GM18505 (cell line): ENCODE results near the gene ANXA2R.
A peak's percentile ranks its signal among the peaks of the same experiment; 100 is the strongest.
"Not testable (repeated sequence)": the region's sequence is repeated elsewhere in the genome, so short reads cannot be mapped to it uniquely, and the experiment has no call there.

Experiments used
- ATAC-seq: cut with Tn5 transposase; IDR thresholded peaks from one replicate; pipeline ENCODE4 v1.9.1; 2021; ENCODE audit not compliant: unreplicated experiment
- POLR2A ChIP-seq: IDR thresholded peaks from 4 replicates; pipeline ENCODE4 v1.6.1; 2011; ENCODE audit warnings: borderline replicate concordance; ENCODE audit not compliant: insufficient read depth, insufficient read length; ENCODE audit errors: extremely low read depth

The ANXA2R gene

DNA sequence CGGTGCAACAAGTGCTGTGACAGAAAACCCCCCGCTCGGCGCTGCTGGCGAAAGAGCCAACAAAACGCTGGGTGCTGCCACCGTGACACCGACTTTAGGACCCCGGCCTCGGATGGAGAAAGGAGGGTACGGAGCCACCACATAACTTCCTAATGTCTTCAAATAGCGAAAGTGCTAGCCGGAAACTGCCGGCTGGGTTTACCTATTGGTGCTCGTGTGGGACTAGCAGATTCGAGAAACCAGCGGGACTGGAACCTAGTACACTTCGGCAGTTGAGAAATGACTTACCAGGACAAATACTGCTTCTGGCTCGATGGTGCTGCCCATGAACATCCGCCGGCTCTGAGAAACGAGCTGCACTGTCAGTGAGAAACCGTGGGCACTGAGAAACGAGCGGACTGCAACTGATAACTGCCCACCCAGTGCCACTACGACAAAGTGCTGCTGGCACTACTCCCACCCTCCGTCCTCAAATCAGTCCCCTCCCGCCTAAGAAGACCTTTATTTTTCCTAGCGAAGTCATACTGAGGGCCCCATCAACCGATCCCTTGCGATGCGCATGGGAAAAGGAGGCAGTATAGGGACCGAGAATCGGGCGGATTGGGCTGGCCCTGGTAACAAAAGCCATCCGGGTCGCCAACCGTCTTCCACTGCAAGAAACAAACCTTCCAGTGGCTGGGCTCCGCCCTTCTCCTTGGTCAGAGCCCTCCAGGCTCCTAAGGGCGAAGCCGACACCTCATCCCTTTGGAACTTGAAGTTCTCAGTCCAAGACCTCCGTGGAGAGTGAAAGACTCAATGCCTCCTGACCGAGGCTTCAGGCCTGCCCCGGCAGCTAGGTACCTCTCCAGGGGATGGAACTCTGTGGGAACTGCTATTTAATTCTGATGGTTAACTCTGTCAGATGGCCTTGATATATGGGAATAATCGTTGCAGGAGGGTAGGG, 27.0 kb upstream of the ANXA2R start:
- TF ChIP-seq POLR2A: peak; percentile 56
- peak; percentile 31 for ATAC-seq

DNA sequence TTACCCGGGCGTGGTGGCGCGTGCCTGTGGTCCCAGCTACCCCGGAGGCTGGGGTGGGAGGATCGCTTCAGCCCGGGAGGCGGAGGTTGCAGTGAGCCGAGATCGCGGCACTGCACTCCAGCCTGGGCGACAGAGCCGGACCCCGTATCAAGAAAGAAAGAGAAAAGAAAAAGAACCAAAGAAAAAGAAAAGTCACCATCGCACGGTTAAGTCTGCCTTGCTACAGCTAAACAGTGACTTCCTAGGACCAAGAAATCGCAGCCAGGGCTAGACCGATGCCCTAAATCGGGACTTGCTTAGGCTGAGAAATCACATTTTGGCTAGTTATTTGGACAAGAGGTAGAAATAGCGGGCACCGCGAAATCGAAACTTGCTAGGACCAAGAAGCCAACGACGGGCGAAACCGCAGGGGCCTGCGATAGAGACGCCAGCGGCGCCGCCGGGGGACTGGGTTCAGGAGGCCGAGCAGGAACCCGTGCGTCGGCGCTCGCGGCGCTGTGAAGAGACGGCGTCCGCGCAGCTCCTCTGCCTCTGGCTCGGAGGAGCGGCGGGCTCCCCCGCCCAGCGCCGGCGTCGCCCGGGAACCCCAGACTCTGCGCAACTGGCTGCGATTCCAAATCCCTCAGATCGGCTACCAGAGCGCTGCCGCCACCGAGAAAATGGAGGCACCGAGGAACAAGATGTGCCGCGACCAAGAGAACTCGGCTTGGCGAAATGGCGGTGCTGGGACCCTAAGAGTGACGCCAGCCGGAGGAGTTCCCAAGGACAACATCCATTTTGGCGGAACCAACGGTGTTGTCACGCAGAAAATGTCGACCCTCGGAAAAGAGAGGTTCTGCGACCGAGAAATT, 26.1 kb upstream of the ANXA2R start:
- ATAC-seq: peak; percentile 27
- TF ChIP-seq POLR2A: peak; percentile 64

DNA sequence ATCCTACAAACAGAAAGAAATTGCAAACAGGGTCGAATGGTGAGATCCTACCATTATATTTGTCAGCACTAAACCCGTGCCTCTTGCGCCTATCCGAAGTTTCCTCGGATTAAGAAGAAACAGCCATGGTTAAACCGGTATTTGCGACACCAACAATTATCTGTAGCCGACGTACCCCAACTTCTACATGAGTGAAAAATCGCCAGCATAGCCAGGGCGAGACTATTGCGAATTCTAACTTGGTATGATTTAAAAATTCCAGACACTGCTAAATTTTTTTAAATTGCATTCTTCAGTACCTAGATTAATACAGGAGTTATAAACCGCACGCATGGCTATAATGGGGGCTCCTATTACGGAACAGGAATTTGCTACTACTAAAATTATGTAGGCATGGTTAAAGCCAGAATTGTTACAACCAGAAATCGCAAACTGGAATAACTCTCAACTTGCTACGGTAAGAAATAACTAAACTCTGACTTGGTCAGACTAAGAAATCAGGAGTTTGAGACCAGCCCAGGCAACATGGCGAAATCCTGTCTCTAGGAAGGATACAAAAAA, 25.3 kb upstream of the ANXA2R start:
- TF ChIP-seq POLR2A: no peak
- ATAC-seq: no peak

DNA sequence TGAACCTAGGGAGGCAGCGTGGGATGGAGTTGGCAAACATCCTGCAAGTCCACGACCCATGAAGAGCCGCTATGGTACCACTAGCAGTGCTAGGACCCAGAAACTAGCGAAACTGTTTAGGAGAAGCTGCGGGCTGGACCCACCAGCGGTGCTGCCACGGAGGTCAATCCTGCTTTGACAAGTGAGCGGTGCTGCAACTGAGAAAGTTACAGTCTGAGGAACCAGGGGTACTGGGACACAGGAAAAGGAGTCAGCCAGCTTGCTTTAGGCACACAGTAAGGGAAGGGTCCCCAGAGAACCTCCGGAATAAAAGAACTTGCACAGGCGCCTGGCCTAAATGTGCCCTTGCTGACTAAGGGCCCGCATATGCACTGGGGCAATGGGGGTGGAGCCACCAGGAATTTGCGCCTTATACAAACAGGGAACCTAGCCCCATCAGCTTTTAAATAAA, 23.6 kb upstream of the ANXA2R start:
- TF ChIP-seq POLR2A: no peak
- ATAC-seq: no peak

DNA sequence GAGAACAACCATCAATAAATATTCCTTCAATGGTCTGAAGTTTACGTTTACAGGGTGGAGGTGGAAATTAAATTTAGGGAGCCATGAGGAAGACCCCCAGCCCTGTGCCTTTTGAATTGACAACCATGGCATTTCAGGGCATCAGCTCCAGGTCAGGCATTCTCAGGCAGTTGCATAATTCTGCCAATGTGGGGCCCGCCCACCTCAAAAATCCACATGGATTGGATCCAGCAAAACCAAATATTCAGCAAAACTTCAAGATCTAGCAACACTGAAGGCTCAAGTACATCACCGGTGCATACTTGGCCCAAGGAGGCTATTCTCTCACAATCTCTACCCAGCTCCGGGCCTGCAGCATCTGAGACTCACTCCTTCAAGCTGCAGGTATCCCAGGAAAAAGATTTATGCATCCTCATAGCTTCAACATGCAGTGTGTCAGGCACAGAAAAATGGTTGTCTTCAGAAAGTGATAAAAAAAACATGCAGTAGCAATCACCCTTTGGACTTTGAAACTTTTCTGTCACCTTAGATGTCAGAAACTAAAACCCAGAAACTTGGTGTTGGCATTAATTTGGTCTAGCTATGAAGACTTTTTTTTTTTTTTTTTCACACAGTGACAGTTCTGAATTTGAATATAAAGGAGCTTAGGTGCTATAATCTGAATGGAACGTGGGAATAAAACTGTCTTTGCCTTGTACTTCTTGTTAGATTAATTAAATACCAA, 21.4 kb upstream of the ANXA2R start:
- no peak for TF ChIP-seq POLR2A
- no peak for ATAC-seq

DNA sequence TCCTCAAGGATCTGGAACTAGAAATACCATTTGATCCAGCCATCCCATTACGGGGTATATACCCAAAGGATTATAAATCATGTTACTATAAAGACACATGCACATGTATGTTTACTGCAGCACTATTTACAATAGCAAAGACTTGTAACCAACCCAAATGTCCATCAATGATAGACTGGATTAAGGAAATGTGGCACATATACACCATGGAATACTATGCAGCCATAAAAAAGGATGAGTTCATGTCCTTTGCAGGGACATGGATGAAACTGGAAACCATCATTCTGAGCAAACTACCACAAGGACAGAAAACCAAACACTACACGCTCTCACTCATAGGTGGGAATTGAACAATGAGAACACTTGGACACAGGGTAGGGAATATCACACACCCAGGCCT, 19.9 kb upstream of the ANXA2R start:
- not testable (repeated sequence) for ATAC-seq

DNA sequence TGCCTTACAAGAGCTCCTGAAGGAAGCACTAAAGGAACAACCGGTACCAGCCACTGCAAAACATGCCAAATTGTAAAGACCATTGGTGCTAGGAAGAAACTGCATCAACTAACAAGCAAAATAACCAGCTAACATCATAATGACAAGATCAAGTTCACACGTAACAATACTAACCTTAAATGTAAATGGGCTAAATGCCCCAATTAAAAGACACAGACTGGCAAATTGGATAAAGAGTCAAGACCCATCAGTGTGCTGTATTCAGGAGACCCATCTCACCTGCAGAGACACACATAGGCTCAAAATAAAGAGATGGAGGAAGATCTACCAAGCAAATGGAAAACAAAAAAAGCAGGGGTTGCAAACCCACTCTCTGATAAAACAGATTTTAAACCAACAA, 15.0 kb upstream of the ANXA2R start:
- not testable (repeated sequence) for ATAC-seq

DNA sequence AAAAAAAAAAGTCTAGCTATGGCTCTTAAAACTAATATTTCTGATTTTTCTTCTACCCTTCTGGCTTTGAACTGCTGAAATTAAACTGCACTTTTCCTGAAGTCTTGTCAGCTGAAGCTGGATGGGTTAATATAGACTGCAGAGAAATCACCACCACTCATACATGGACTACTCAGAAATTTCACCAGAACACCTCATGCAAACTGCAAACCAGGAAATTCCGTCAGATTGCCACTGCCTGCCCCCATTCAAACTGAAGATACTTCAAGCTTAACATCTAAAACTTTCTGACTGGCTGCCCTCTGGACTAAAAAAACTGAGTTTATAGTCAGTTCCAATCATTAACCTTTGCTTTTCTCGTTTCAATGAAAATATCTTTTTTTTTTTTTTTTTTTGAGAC, 11.6 kb upstream of the ANXA2R start:
- no peak for TF ChIP-seq POLR2A
- no peak for ATAC-seq

DNA sequence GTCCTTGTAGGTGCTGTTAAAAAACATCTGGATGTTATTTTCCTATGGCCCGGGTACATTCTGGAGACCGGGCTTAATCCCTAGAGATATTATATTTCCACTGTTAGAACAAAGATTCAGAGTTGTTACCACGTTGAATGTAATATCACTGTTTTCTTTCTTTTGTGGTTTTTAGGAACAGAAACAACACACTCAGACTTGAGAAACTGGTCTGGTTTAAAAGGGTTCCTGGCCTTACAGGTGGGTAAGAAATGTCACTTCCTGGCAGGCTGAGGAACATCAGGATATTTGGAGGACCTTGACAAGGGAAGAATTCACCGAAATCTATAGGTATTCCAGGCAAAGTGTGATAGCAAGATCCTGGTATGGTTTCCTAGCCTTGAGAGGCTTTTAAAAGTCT, 10.3 kb upstream of the ANXA2R start:
- TF ChIP-seq POLR2A: no peak
- ATAC-seq: no peak

DNA sequence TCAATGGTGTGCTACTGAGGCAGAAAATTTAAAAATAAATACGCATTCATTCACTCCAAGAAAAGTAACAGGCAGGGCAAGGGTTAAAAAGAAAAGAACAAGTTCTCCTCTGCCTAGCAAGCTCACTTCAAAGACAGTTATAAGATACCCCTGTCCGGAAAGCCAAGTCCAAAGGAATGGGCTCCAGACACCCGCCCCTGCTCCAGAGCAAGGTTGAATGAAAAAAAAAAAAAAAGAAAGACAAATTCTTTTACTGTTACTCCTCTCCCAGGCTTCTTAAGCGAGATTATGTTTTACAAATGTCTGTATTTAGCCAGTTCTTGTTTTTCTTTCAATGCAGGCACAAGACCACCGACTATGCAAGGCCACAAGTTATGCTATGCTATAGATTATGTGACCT, 9.1 kb upstream of the ANXA2R start:
- no peak for TF ChIP-seq POLR2A
- ATAC-seq: no peak

DNA sequence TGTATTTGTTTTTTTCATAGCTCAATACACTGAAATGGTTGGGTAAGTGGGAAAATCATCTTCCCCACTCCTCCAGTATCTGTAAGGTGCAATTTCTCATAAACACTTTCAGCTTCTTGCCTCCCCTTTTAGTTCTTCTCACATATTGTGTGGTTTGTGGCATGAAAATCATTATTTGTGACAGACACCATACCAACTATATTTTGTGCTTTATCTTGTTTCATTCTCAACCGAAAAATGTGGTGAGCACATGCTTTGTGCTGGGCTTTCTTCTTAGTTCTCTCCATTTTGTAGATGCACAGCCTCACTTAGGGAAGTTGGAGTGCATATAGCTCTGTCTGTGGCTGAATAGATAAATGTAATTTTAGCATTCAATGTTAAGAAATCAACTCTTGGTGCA, 6.4 kb upstream of the ANXA2R start:
- no peak for ATAC-seq
- no peak for TF ChIP-seq POLR2A

DNA sequence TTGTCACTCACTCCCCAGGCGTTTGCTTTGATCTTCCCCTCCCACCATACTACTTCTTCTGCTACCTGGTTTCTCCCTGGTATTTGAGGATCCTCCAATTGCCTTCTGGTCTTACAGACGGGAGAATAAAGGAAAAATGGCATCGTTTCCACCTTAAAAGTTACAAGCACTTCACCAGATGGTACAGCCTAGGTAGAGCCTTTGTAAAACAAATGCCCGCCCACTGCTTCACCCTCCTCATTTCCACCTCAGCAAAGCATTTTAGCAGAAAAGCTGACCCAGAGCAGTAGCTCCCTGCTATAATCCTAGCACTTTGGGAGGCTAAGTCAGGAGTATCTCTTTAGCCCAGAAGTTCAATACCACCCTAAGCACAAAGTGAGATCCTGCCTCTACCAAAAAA, 5.1 kb upstream of the ANXA2R start:
- no peak for ATAC-seq
- no peak for TF ChIP-seq POLR2A

DNA sequence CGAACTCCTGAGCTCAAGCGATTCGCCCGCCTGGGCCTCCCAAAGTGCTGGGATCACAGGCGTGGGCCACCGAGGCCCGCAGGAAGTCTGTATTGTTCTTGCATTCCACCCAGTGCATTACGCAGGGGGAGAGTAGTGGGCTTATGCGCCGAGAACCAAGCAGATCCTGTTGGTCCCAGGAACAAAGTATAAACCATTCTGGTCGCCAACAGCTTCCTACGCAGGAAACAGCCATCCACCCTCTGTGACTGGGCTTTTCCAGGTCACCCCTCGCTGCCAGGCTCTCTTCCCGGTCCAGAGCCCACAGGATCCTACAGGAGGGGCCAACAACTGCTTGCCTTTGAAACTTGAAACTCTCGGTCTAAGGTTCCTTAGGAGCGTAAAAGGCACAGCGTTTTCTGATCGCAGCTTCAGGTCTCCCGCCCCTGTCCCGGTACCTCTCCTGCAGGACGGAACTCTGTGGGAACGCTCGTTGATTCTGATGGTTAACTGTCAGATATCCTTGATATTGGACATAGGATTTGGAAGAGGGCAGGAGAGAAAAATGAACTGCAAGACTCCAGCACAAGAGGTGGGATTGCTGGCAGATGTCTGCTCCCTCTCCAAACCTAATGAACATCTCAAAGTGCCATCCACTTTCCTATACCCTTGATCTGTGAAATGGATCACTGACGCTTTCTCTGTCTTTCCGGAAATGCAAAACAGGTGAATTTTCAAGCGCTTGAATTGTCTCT, 4.2 kb upstream of the ANXA2R start:
- no peak for ATAC-seq
- TF ChIP-seq POLR2A: no peak

DNA sequence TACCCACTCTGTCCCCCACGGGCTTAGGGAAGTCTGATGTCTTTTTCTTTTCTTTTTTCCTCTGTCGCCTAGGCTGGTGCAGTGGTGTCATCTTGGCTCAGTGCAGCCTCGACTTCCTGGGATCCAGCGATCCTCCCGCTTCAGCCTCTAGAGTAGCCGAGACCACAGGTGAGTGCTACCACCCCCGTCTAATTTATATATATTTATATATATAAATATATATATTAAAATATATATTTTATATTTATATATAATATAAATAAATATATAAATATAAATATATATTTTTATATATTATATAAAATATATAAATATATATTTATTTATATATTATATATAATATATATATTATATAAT, 3.3 kb upstream of the ANXA2R start:
- no peak for TF ChIP-seq POLR2A

More for the DNA sequence above, 3.3 kb upstream of the ANXA2R start:
- no peak for ATAC-seq
